ENCODE data around the gene NKD1. TPM values are rescaled to one million over a fixed set of nuclear protein-coding genes. Genes with fewer than 3 reads are reported as not detected.

The NKD1 gene
- total RNA-seq, 1 donor from 2014 or later: 63.0 TPM

DNA sequence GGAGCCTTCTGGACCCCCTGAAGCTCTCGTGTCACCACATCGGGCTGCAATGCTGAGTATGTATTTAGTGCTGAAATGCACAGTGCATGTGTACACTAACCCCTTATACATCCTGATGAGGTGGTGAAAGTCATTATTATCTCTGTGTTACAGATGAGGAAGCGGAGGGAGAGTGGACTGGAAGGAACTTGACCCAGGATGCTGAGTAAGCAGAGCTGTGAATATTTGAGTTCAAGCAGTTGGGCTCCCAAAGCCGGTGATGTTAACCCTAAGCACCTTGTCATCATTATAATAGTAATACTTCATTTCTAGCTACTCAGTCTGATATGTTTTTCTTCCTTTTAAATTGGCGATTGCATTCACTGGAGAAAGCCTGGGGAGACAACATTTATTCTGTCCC lies 25.9 kb upstream of the NKD1 start:
- TF ChIP-seq, protein P1, sequence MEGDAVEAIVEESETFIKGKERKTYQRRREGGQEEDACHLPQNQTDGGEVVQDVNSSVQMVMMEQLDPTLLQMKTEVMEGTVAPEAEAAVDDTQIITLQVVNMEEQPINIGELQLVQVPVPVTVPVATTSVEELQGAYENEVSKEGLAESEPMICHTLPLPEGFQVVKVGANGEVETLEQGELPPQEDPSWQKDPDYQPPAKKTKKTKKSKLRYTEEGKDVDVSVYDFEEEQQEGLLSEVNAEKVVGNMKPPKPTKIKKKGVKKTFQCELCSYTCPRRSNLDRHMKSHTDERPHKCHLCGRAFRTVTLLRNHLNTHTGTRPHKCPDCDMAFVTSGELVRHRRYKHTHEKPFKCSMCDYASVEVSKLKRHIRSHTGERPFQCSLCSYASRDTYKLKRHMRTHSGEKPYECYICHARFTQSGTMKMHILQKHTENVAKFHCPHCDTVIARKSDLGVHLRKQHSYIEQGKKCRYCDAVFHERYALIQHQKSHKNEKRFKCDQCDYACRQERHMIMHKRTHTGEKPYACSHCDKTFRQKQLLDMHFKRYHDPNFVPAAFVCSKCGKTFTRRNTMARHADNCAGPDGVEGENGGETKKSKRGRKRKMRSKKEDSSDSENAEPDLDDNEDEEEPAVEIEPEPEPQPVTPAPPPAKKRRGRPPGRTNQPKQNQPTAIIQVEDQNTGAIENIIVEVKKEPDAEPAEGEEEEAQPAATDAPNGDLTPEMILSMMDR (IDR thresholded peaks at IDR 0.05; ENCODE audit: unreplicated experiment): no peak
- DNase-seq (ENCODE audit: low spot score in 2 of 2, unreplicated experiment in 2 of 2): no peak
- Mint-ChIP-seq H3K27me3 (ENCODE audit: low read depth) (peaks cover 2% of the 10 kb centered on the region), H3K36me3 (no peaks in the 10 kb centered on the region), H3K4me1 (peaks cover 17% of the 10 kb centered on the region), H3K27ac (no peak overlapping the region), H3K9me3 (peaks cover under 1% of the 10 kb centered on the region), H3K4me3 (no peak overlapping the region)

GRCh38 chr16:50523710-50524109 lies 24.5 kb upstream of the NKD1 start:
- Mint-ChIP-seq H3K27ac (no peak overlapping the region), H3K4me1 (peaks cover 29% of the 10 kb centered on the region), H3K36me3 (no peaks in the 10 kb centered on the region), H3K9me3 (peaks cover 4% of the 10 kb centered on the region), H3K27me3 (ENCODE audit: low read depth) (peaks cover 2% of the 10 kb centered on the region), H3K4me3 (no peak overlapping the region)
- TF ChIP-seq, protein P1 (IDR thresholded peaks at IDR 0.05; ENCODE audit: unreplicated experiment): no peak
- no peak for DNase-seq (ENCODE audit: low spot score in 2 of 2, unreplicated experiment in 2 of 2)

GRCh38 chr16:50525262-50525661 lies 22.9 kb upstream of the NKD1 start:
- no peak overlapping the region for H3K27ac Mint-ChIP-seq
- H3K27me3 Mint-ChIP-seq (ENCODE audit: low read depth): peaks cover 2% of the 10 kb centered on the region
- peaks cover 4% of the 10 kb centered on the region for H3K36me3 Mint-ChIP-seq
- H3K4me3 Mint-ChIP-seq: no peak overlapping the region
- H3K4me1 Mint-ChIP-seq: peaks cover 29% of the 10 kb centered on the region
- TF ChIP-seq, protein P1 (IDR thresholded peaks at IDR 0.05; ENCODE audit: unreplicated experiment): no peak
- H3K9me3 Mint-ChIP-seq: peaks cover 14% of the 10 kb centered on the region
- no peak for DNase-seq (ENCODE audit: low spot score in 2 of 2, unreplicated experiment in 2 of 2)

DNA sequence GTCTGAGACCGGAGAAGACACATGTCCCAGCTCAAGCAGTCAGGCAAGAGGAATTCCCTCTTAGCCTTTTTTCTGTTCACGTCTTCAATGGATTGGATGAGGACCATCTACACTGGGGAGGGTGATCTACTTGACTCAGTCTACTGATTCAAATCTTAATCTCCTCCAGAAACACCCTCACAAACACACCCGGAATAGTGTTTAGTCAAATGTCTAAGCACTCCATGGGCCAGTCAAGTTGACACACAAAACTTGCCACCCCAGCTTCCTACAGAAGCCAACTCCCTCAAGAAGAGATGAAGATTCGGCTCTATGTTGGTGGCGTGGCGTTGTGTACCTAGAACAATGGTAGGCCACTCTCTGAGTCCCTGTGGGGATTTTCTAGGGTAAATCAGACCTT lies 22.5 kb upstream of the NKD1 start:
- peak in 1 of 2 experiments; percentile 19 for DNase-seq (ENCODE audit: low spot score in 2 of 2, unreplicated experiment in 2 of 2)
- H3K27me3 Mint-ChIP-seq (ENCODE audit: low read depth): peaks cover 2% of the 10 kb centered on the region
- TF ChIP-seq, protein P1 (IDR thresholded peaks at IDR 0.05; ENCODE audit: unreplicated experiment): no peak

DNA sequence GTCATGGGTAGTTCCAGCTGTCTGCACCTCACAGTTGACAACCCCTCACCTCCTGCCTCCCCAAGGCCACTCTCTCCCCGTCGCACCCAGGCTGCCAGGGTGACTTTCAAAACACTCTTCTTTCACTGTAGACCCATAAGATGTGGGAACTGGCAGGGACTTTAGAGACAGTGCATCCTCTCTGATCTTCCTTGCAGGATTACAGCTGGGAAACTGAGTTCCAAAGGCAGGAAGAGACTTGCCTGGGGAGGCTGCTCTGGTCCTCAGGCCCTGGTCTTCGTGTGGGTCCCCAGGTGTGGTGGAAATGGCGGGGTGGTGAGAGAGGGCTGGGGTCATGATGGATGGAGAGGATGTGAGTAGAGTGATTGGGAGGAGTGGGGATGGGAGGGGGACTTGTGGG lies 21.9 kb upstream of the NKD1 start:
- DNase-seq (ENCODE audit: low spot score in 2 of 2, unreplicated experiment in 2 of 2): peak in 1 of 2 experiments; percentile 29
- Mint-ChIP-seq H3K4me3 (no peak overlapping the region), H3K4me1 (peaks cover 20% of the 10 kb centered on the region), H3K27me3 (ENCODE audit: low read depth) (peaks cover under 1% of the 10 kb centered on the region), H3K36me3 (peaks cover 5% of the 10 kb centered on the region), H3K27ac (no peak overlapping the region), H3K9me3 (peaks cover 16% of the 10 kb centered on the region)
- TF ChIP-seq, protein P1 (IDR thresholded peaks at IDR 0.05; ENCODE audit: unreplicated experiment): no peak

More for the DNA sequence above, 22.5 kb upstream of the NKD1 start:
- peaks cover 16% of the 10 kb centered on the region for H3K9me3 Mint-ChIP-seq
- H3K4me3 Mint-ChIP-seq: no peak overlapping the region
- H3K4me1 Mint-ChIP-seq: peaks cover 25% of the 10 kb centered on the region
- H3K36me3 Mint-ChIP-seq: peaks cover 5% of the 10 kb centered on the region
- no peak overlapping the region for H3K27ac Mint-ChIP-seq

DNA sequence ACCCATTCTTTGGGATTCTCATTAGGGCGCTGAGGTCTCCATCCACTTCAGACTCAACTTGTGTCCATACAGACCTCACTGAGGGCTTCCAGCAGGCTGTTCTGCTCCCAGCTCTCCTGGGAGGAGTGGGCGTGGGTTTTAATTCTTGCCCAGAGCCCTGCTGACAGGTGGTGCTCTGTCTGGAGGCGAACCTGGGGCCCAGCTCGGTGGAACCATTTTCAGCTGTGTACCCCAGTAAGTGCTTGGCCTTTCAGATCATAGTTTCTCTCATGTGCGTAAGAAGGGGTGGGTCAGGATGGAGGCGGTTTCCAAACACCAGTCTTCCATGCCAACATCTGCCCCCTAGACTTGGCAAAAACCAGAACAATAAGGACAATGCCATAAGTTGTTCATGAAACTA lies 21.4 kb upstream of the NKD1 start:
- no peaks in the 10 kb centered on the region for H3K27me3 Mint-ChIP-seq (ENCODE audit: low read depth)
- H3K36me3 Mint-ChIP-seq: peaks cover 5% of the 10 kb centered on the region
- peaks cover 16% of the 10 kb centered on the region for H3K9me3 Mint-ChIP-seq
- no peak overlapping the region for H3K27ac Mint-ChIP-seq
- peak in 1 of 2 experiments; percentile 13 for DNase-seq (ENCODE audit: low spot score in 2 of 2, unreplicated experiment in 2 of 2)
- TF ChIP-seq, protein P1 (IDR thresholded peaks at IDR 0.05; ENCODE audit: unreplicated experiment): no peak
- peaks cover 18% of the 10 kb centered on the region for H3K4me1 Mint-ChIP-seq
- no peak overlapping the region for H3K4me3 Mint-ChIP-seq

Measured in mesothelial cell of epicardium (in vitro differentiated cells).